ENCODE results near the gene AFF3.

Gene AFF3

DNA sequence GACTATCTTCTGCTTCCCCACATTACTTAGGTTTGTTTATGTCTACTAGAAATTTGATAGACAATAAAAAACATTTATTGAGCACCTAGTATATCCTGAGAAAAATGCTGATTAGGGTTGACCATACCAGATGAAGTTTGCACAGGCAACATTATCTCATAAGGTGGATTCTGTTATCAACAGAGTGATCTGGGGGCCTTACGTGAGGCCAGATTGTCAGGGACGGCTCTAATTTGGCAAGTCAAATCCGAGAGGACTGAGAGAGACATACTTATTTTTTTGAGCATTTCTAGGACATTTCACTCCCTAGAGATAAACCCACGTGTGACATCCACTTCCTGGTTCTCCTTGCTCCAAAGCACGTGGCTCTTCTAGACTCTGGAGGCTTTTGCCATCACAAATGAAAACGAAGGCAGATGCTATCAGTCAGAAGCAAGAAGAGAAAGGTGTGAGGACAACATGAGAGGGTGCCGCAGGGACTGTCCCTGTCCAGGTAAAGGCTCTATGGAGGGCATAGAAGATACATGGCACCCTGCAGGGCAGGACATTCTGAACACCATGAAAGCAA lies 484.6 kb downstream of the AFF3 start:
- H3K27ac ChIP-seq, result peak overlapping the region; percentile 76

DNA sequence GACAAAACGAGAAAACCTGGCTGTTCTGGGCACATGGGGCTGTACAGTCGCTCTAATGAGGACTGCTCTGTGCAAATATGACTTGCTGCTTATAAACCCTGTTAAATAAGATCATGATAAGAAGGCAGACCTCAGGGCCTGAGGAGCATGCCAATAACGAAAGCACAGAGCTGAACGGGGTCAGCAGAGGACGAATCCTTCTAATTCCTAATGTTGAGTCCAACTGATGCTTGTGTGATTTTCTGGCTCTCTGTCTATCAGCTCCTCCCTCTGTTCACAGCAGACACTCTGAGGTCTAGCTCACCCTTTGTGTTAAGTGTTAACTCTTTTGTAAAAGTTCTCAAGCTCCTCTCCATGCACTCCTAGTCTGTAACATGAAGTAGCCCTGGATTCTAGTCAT lies 485.4 kb downstream of the AFF3 start:
- H3K27ac ChIP-seq, result peak overlapping the region; percentile 76
- TF ChIP-seq, protein P1, sequence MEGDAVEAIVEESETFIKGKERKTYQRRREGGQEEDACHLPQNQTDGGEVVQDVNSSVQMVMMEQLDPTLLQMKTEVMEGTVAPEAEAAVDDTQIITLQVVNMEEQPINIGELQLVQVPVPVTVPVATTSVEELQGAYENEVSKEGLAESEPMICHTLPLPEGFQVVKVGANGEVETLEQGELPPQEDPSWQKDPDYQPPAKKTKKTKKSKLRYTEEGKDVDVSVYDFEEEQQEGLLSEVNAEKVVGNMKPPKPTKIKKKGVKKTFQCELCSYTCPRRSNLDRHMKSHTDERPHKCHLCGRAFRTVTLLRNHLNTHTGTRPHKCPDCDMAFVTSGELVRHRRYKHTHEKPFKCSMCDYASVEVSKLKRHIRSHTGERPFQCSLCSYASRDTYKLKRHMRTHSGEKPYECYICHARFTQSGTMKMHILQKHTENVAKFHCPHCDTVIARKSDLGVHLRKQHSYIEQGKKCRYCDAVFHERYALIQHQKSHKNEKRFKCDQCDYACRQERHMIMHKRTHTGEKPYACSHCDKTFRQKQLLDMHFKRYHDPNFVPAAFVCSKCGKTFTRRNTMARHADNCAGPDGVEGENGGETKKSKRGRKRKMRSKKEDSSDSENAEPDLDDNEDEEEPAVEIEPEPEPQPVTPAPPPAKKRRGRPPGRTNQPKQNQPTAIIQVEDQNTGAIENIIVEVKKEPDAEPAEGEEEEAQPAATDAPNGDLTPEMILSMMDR (conservative IDR thresholded peaks at IDR 0.05), result no peak

More for the DNA sequence above, 484.6 kb downstream of the AFF3 start:
- TF ChIP-seq, protein P1 (conservative IDR thresholded peaks at IDR 0.05), result no peak

DNA sequence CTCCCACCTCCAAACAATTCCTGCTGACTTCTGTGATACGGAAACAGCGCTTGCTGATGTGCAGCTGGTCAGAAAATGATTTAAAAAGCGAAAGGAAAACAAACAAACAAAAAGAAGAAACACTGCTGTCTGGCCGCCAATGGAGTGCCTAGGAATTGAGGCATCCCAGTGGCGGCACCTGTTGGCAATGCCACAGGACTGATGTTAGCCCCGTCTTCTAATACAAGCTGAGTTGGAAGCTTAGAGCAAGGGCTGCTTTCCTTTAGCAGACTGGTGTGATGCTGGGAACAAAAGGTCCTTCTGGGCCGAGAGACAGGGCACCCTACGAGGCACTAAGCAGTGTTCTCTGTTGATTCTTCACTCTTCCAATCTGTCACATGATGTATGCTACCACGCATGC lies 489.0 kb downstream of the AFF3 start:
- no peak overlapping the region for H3K27ac ChIP-seq
- TF ChIP-seq, protein P1 (conservative IDR thresholded peaks at IDR 0.05), result no peak

DNA sequence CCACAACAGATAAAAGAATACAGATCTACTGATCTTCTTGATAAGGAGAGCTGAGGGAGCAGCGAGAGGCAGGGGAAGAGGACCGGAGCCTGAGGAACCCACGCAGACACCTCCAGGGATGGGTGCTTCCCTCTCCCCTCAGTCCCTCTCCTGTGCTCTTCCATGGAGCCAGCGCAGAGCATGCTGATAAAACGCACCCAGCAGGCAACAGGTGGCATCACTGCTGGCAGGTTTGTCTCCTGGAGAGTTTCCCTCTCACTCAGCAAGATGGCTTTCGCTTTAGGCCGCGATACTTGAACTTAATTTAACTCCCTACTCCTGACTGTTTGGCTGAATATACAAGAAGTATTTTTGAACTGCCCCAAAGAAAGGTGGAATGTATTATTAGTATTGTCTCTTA lies 489.5 kb downstream of the AFF3 start:
- TF ChIP-seq, protein P1 (conservative IDR thresholded peaks at IDR 0.05), result no peak
- no peak overlapping the region for H3K27ac ChIP-seq

DNA sequence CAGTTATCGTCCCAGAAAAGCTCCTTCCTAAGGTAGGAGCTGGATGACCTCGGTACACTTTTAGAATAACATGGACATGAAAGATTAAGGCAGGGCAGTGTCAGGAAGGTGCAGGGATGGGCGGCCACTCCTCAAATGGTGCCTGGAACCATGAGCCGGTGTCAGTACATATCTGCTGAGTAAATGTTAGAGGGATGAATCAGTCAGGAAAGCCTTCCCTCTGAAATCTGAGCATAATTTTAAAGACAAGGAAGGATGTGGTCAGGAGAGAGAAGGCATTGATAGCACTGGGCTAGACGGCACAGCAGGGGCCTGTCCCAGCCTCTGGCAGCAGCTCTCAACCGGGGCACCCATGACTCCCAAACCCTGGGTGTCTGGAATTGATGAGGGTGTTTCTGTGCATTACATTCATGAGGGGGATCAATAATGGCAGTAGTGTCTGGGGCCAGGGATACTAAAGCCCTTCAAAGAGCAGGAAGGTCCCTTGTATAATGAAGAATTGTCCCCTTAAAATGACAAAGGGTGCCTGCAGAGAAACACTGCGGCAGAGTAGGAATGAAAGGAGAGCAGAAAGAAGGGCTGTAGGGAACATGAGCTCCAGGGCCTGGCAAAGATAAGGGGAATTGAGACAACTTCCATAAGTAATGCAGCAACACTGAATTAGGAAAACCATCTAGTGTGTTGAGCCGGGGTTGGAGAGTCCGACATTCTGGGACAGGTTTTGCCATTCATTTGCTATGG lies 490.3 kb downstream of the AFF3 start:
- H3K27ac ChIP-seq, result no peak overlapping the region
- TF ChIP-seq, protein P1 (conservative IDR thresholded peaks at IDR 0.05), result no peak

DNA sequence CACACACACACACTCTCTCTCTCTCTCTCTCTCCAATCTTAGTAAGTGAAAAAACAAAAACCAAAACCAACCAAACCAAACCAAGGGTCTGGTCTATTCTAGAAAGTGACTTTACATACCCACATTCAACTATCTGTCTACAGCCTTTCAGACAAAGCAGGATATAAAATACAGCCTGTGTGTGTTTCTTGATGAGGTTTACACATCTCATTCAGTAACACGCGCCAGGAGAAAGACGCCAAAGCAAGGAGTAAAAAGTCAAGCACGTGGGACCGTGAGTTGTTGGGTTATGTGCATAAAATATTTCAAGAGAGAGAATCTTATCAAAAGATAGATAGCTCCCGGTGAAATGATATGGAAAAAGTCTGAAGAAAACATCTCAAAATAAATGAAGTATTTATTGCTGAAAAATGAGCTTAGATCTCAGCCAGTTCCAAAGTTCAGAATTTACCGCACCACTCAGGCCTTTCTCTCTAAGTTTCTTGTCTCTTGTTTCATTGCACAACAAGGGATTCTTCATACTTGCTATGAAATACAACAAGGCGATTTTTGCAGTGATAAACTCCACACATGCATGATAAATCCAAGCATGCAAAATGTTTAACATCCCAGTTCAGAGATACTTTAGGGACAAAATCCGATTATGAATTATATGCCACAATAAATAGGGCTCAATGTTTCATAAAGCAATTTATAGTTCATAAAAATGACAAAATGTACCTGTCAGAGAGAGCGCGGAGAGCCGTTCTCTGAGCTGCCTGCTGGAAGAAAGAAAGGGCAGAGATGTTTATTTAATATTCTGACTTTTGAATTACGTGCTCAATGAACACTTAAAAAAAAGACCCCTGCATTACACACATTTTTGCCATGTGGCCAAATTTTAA lies 493.2 kb downstream of the AFF3 start:
- TF ChIP-seq, protein P1 (conservative IDR thresholded peaks at IDR 0.05), result no peak
- no peak overlapping the region for H3K27ac ChIP-seq

Data from VCaP (cell line).